NK-92 treated with Interleukin-12 subunit alpha and Interleukin-12 subunit beta, amount 100 ng/mL, for 24 hours (cell line): ENCODE measurements around the gene OR8U1.
"Not testable (repeated sequence)": the region's sequence is repeated elsewhere in the genome, so short reads cannot be mapped to it uniquely, and the experiment has no call there.

ENCODE experiments used
- DNase-seq: peaks from one replicate; lab custom pipeline; 2025; lab: John Stamatoyannopoulos, UW

OR8U1 gene

GRCh38 chr11:56375324-56375723, at the start of gene OR8U1:
OR8U1 (plus strand) TSS chr11:56375624; CDS start chr11:56375624, 0 bp downstream.
- DNase-seq: no peak

GRCh38 chr11:56331861-56332491, 43.4 kb upstream of the OR8U1 start:
- no peak for DNase-seq

GRCh38 chr11:56333156-56333555, 42.3 kb upstream of the OR8U1 start:
- no peak for DNase-seq

GRCh38 chr11:56340289-56340688, 35.1 kb upstream of the OR8U1 start:
- DNase-seq: no peak

- DNase-seq: no peak
Measured at GRCh38 chr11:56345739-56346138, 29.7 kb upstream of the OR8U1 start, which contains the start of gene OR8K1. OR8K1 (plus strand) TSS chr11:56346039; CDS start chr11:56346039, 0 bp downstream.

GRCh38 chr11:56353991-56354390, 21.4 kb upstream of the OR8U1 start, which contains the start of gene OR8J1:
OR8J1 (plus strand) TSS chr11:56354291; CDS start chr11:56360247, 5,956 bp downstream.
- no peak for DNase-seq

- no peak for DNase-seq
Measured at GRCh38 chr11:56380120-56380519, 4.7 kb downstream of the OR8U1 start.

- no peak for DNase-seq
Measured at GRCh38 chr11:56394381-56394780, 19.0 kb downstream of the OR8U1 start.

GRCh38 chr11:56396047-56396446, 20.6 kb downstream of the OR8U1 start:
- DNase-seq: no peak

GRCh38 chr11:56401858-56402461, 26.5 kb downstream of the OR8U1 start:
- not testable (repeated sequence) for DNase-seq

- no peak for DNase-seq
Measured at GRCh38 chr11:56404393-56404792, 29.0 kb downstream of the OR8U1 start.

- DNase-seq: no peak
Measured at GRCh38 chr11:56410801-56411200, 35.4 kb downstream of the OR8U1 start.

- DNase-seq: no peak
Measured at GRCh38 chr11:56412396-56412795, 37.0 kb downstream of the OR8U1 start, which contains the start of gene OR5AL1. OR5AL1 (plus strand) TSS chr11:56412696.
